NCI-H2196 treated with DMSO at 0.1 percent for 48 hours (cell line): ENCODE measurements around the gene MIOX.
"Not testable (repeated sequence)": the region's sequence is repeated elsewhere in the genome, so short reads cannot be mapped to it uniquely, and the experiment has no call there.

Experiments
- DNase-seq: peaks from one replicate; lab custom pipeline; 2025; ENCODE audit not compliant: unreplicated experiment; lab: John Stamatoyannopoulos, UW

MIOX gene

GRCh38 chr22:50513175-50513574, 26.5 kb downstream of the MIOX start:
- DNase-seq, result no peak

- no peak for DNase-seq
Observed at GRCh38 chr22:50516068-50516467, 29.4 kb downstream of the MIOX start.

- DNase-seq, result no peak
Observed at GRCh38 chr22:50516891-50517290, 30.2 kb downstream of the MIOX start.

DNA sequence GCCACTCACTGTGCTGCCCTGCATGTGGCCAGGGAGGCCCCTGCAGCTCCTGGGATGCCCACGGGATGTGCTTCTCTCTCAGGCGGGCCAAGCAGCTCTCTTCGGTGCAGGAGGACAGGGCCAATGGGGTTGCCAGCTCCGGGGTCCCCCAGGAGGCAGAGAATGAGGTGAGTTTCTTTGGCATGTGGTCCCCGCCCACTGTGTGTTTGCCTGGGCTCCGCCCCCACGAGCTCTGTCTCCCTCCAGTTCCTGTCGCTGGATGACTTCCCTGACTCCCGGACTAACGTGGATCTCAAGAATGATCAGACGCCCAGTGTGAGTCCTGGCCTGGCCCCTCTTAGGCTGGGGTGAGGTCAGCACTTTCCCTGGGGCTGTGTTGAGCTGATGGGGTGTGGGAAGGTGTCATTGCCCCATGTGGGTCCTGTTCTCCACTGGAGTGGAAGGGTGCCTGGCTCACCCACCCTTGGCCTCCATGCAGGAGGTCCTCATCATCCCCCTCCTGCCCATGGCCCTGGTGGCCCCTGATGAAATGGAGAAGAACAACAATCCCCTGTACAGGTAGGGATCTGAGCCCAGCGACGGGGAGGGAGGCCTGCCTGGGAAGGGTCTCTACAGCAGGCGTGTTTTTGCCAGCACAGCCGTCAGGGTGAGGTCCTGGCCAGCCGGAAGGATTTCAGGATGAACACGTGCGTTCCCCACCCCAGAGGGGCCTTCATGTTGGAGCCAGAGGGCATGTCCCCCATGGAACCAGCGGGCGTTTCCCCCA, 31.0 kb downstream of the MIOX start:
- no peak for DNase-seq

DNA sequence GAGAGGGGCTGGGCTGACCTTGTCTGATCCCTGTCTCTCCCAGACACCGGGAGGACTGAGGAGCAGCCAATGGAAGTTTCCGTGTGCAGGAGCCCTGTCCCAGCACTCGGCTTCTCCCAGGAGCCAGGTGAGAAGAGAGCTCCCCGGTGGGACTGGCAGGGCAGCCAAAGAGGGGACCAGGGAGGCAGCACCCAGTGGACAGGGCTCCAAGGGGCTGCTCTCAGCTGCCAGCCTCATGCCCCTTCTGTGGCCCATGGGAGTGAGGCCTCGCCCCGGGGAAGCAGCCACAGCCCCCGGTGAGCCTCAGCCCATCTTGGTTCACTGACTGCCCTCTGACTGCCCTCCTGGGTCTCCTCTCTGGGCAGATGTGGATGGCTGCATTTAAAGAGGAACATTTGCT, 31.9 kb downstream of the MIOX start:
- no peak for DNase-seq

DNA sequence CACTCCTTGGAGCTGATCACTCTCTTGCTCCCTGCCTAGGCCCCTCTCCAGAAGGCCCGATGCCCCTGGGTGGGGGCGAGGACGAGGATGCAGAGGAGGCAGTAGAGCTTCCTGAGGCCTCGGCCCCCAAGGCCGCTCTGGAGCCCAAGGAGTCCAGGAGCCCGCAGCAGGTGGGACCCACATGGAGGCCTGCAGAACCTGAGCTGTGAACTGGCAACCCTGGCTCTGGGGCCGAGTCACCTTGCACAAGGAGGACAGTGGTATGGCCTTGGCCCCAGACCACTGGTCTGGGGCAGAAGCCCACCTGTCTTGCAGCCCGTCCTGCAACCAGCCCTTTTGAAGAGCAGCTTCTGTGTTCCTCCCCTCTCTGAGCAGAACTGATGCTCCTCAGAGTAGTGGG, 32.5 kb downstream of the MIOX start:
- DNase-seq, result no peak

DNA sequence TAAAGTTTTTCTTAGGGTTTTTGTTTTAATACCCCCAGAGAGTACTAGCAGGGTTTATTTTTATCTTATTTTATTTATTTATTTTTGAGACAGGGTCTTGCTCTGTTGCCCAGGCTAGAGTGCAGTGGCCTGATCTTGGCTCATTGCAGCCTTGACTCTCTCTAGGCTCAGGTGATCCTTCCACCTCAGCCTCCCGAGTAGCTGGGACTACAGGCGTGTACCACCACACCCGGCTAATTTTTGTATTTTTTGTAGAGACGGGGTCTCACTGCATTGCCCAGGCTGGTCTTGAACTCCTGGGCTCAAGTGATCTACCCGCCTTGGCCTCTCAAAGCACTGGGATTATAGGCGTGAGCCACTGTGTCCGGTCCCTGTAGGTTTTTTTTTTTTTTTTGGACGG, 33.5 kb downstream of the MIOX start:
- not testable (repeated sequence) for DNase-seq

GRCh38 chr22:50520826-50521453, 34.3 kb downstream of the MIOX start:
- no peak for DNase-seq

GRCh38 chr22:50521710-50522109, 35.1 kb downstream of the MIOX start:
- no peak for DNase-seq

DNA sequence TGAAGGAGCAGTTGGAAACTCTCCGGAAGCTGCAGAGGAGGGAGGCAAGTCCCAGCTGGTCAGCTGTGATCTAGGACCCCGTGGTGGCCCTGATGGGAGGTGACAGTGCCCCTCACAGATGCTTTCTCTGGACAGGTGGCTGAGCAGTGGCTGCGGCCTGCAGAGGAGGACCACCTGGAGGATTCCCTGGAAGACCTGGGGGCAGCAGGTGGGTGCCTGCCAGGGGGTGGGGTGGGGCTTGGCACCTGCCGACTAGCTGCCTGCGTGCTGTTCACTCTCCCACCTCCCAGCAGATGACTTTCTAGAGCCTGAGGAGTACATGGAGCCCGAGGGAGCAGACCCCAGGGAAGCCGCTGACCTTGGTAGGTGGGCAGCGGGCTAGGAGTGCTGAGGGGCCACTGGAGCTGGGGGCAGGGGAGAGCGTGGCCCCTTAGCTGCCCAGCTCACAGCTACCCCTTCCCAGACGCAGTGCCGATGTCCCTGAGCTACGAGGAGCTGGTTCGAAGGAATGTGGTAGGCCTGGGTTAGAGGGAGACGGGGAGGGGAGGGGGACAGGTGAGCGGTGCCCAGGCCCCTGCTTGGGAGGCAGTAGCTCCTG, 35.6 kb downstream of the MIOX start:
- no peak for DNase-seq

GRCh38 chr22:50522806-50523438, 36.3 kb downstream of the MIOX start:
- DNase-seq, result no peak

- no peak for DNase-seq
Observed at GRCh38 chr22:50523458-50523805, 36.8 kb downstream of the MIOX start.

DNA sequence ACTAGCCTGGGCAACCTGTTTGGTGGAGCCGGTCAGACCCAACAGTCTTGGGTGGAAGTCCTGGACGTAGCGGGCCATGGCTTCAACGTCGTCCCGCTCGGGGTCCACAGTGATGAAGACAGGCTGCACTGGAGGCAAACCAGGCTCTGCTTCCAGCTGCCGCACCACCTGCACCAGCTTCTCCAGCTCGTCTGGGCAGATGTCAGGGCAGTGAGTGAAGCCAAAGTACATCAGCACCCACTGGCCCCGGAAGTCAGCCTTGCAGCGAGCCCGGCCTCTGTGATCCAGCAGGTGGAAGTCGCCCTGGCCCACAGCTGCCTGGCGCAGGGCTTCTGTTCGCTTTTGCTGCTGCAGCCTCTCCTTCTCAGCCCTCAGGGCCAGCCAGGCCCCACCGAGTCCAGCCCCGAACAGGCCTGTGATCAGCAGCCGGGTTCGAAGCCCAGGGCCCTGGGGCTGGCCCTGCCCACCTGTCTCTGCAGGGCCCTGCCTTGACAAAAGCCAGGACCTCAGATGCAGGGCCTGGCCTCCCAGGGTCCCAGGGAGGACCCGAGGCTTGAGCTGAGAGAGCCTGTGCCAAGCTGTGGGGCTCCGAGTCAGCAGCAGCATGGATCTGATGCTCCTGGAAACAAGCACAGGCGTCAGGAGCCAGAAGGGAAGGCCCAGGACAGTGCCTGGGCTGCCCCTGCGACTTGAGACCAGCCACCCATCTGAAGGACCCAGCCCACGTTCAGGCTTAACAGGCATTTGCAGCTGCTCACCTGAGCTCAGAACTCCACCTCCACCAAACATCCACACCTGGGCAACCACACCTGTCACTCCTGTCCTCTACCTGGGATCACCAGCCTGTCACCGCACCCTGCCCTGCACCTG, 37.4 kb downstream of the MIOX start:
- no peak for DNase-seq

DNA sequence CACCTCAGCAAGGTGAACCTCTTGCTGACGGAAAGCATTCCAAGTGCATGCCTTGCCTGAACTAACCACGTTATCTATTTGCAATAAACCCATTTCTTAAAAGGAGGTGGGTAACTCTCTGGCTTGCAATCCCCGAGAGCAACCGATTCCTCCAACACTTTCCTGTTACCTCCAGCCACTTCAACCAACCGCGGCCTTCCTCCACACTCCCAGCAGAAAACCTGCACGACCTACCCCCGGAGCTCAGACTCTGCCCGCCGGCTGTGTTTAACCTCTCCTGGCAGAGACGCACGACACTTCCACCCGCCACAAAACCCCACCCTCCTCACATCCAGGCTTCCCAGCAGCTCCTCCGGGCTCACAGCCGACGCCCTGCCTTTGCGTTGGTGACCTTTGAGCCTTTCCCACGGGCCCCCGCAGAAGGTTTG, 38.0 kb downstream of the MIOX start:
- DNase-seq, result no peak

GRCh38 chr22:50525104-50525857, 38.6 kb downstream of the MIOX start, which contains the start of gene SCO2:
SCO2 (minus strand) TSS chr22:50525598; CDS start chr22:50524411, 1,187 bp downstream.
- DNase-seq, result peak; percentile 83

DNA sequence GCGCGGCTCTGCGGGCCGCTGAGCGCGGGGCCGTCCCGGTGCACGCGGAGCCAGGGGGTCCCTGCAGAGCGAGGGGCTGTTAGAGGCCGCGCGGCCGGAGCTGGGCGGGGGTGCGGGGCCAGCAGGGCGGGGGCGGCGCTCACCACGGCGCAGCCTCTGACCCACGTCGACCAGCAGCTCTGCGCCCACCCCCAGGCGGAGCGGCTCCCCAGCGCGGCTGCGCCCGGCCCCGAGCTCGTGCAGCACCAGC, 39.1 kb downstream of the MIOX start:
- no peak for DNase-seq

DNA sequence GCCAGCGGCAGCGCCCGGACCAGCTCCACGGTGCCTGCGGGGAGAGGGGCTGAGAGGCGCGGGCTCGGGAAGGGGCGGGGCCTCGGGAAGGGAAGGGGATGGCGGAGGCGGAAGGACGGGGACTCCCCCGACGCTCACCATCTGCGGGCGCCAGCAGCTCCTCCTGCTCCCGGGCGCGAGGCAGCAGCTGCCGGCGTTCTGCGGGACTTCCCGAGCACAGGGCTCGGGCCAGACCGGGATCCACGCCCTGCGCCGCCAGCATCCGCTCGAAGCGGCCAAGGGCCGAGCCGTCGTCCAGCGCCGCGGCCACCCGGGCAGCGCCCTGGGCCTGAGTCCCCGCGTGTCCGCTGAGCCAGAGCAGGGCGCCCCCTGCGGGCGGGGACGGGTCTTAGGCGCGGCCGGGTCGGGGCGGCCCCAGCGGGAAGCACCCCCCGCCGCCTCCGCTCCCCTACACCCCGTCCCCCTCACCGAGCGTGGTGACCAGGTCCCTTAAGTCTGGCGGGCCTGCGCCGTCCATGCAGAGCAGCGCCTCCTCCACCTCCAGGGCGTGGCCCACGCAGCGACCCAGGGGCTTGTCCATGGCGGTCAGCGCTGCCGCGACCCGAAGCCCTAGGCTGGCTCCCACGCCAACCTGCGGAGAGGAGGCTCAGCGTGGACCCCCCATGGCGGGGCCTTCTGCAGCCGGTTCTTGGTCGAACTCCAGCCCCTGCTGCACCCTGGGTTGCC, 39.6 kb downstream of the MIOX start:
- peak; percentile 16 for DNase-seq

GRCh38 chr22:50526834-50527801, 40.5 kb downstream of the MIOX start:
- DNase-seq, result no peak
